Hepatocyte (in vitro differentiated cells): Measurements from ENCODE around the gene RASGRP2.

Experiments
- EZH2 ChIP-seq: fragments of 200-600 bp; sonication (generic); IDR thresholded peaks from 2 replicates; pipeline ENCODE4 v1.6.1; 2016; ENCODE audit warnings: antibody characterized with exemption, mild to moderate bottlenecking, borderline replicate concordance
- EZH2phosphoT487 ChIP-seq: fragments of 200-600 bp; sonication (generic); IDR thresholded peaks from one replicate; pipeline ENCODE4 v1.6.1; 2018; ENCODE audit warnings: antibody characterized with exemption, mild to moderate bottlenecking, low read depth, moderate library complexity; ENCODE audit not compliant: unreplicated experiment, severe bottlenecking
- TF ChIP-seq, protein P1 (sequence below): fragments of 200-600 bp; sonication (generic); IDR thresholded peaks from 2 replicates; pipeline ENCODE4 v1.5.1; 2016; ENCODE audit warnings: antibody characterized with exemption, mild to moderate bottlenecking; ENCODE audit not compliant: poor library complexity

DNA sequence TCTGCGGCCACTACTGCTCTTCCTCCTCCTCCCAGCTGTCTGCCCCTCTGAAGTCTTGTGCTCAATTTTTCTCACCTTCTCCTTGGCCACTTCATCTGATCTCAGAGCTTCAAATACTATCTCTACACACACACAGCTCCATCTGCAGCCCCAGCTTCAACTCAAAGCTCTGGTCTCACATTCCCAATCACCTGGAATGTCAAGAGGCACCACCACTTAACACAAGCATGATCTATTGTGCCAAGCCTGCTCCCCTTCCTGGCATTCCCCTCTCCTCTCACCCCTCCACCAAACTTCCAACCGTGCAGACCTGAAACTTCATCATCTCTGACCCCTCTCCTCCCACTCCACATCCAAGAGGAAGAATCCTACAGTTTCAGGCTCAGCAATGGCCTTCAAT lies 38.4 kb downstream of the RASGRP2 start:
- TF ChIP-seq, protein P1, sequence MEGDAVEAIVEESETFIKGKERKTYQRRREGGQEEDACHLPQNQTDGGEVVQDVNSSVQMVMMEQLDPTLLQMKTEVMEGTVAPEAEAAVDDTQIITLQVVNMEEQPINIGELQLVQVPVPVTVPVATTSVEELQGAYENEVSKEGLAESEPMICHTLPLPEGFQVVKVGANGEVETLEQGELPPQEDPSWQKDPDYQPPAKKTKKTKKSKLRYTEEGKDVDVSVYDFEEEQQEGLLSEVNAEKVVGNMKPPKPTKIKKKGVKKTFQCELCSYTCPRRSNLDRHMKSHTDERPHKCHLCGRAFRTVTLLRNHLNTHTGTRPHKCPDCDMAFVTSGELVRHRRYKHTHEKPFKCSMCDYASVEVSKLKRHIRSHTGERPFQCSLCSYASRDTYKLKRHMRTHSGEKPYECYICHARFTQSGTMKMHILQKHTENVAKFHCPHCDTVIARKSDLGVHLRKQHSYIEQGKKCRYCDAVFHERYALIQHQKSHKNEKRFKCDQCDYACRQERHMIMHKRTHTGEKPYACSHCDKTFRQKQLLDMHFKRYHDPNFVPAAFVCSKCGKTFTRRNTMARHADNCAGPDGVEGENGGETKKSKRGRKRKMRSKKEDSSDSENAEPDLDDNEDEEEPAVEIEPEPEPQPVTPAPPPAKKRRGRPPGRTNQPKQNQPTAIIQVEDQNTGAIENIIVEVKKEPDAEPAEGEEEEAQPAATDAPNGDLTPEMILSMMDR, result no peak
- no peak for TF ChIP-seq EZH2
- no peak for TF ChIP-seq EZH2phosphoT487
